GM21367 (cell line): ENCODE results near the gene MEIS2.
"Not testable (repeated sequence)": the region's sequence is repeated elsewhere in the genome, so short reads cannot be mapped to it uniquely, and the experiment has no call there.

Experiments used
- ATAC-seq: cut with Tn5 transposase; IDR thresholded peaks from one replicate; pipeline ENCODE4 v1.9.1; 2021; ENCODE audit not compliant: unreplicated experiment

MEIS2 gene

GRCh38 chr15:37014137-37014536, 86.2 kb downstream of the MEIS2 start:
- no peak for ATAC-seq

GRCh38 chr15:37010595-37010994, 89.8 kb downstream of the MEIS2 start:
- ATAC-seq, result no peak

GRCh38 chr15:37009288-37009687, 91.1 kb downstream of the MEIS2 start:
- no peak for ATAC-seq

GRCh38 chr15:37008205-37008604, 92.1 kb downstream of the MEIS2 start:
- ATAC-seq, result no peak

- no peak for ATAC-seq
Observed at GRCh38 chr15:37007301-37007700, 93.0 kb downstream of the MEIS2 start.

GRCh38 chr15:37004981-37005735, 95.2 kb downstream of the MEIS2 start:
- no peak for ATAC-seq

- no peak for ATAC-seq
Observed at GRCh38 chr15:37004373-37004869, 95.9 kb downstream of the MEIS2 start.

- ATAC-seq, result no peak
Observed at GRCh38 chr15:37002041-37002672, 98.2 kb downstream of the MEIS2 start.

GRCh38 chr15:37001417-37001816, 98.9 kb downstream of the MEIS2 start:
- no peak for ATAC-seq

GRCh38 chr15:36999778-37000177, 100.6 kb downstream of the MEIS2 start:
- ATAC-seq, result no peak

- no peak for ATAC-seq
Observed at GRCh38 chr15:36996538-36997181, 103.7 kb downstream of the MEIS2 start.

GRCh38 chr15:36996121-36996520, 104.2 kb downstream of the MEIS2 start:
- ATAC-seq, result no peak

GRCh38 chr15:36994790-36995189, 105.6 kb downstream of the MEIS2 start:
- no peak for ATAC-seq

GRCh38 chr15:36992454-36992853, 107.9 kb downstream of the MEIS2 start:
- no peak for ATAC-seq

GRCh38 chr15:36988947-36989346, 111.4 kb downstream of the MEIS2 start:
- no peak for ATAC-seq

- no peak for ATAC-seq
Observed at GRCh38 chr15:36982430-36982829, 117.9 kb downstream of the MEIS2 start.

- not testable (repeated sequence) for ATAC-seq
Observed at GRCh38 chr15:36980281-36980680, 120.1 kb downstream of the MEIS2 start.

GRCh38 chr15:36978625-36979024, 121.7 kb downstream of the MEIS2 start:
- no peak for ATAC-seq

GRCh38 chr15:36978126-36978525, 122.2 kb downstream of the MEIS2 start:
- ATAC-seq, result no peak

GRCh38 chr15:36977659-36978058, 122.7 kb downstream of the MEIS2 start:
- ATAC-seq, result no peak

- no peak for ATAC-seq
Observed at GRCh38 chr15:36972704-36973103, 127.6 kb downstream of the MEIS2 start.

- no peak for ATAC-seq
Observed at GRCh38 chr15:36970522-36970921, 129.8 kb downstream of the MEIS2 start.
